ENCODE results near the gene MARCO.

MARCO gene

DNA sequence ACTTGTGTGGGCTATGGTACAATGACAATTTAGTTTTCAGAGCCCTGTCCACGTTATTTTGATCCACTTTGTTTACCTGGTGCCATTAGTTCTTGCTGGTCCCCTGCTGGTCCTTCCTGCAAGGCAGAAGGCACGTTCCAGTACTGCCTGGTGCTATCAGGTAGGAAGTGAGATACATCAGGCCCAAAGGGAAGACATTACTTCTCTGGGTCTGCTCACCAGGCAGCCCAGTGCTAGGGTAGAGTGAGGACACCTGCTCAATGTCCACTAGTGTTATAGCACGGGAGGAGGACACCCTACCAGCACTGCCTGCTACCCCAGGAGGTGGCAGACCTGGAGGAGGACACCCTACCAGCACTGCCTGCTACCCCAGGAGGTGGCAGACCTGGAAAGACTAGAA lies 23.7 kb downstream of the MARCO start:
- Histone ChIP-seq H3K79me2 (ENCODE audit: insufficient read depth, low read length) (no peaks in the 10 kb centered on the region), H3K4me2 (ENCODE audit: low read length) (no peak overlapping the region), H3K9me3 (ENCODE audit: low read length) (no peaks in the 10 kb centered on the region), H3F3A (ENCODE audit: insufficient read depth, low read length) (no peaks in the 10 kb centered on the region), H3K9me2 (ENCODE audit: low read depth, low read length) (no peaks in the 10 kb centered on the region), H3K27me3 (ENCODE audit: insufficient read depth, low read length) (no peaks in the 10 kb centered on the region), H4K20me1 (ENCODE audit: insufficient read depth, low read length) (no peaks in the 10 kb centered on the region), H3K27ac (ENCODE audit: low read depth, low read length, poor library complexity, severe bottlenecking) (no peak overlapping the region), H3K4me1 (ENCODE audit: insufficient read depth, low read length, severe bottlenecking) (no peaks in the 10 kb centered on the region), H3K9ac (ENCODE audit: low read length) (no peak overlapping the region), H3K36me3 (ENCODE audit: insufficient read depth, low read length) (no peaks in the 10 kb centered on the region), H2AFZ (ENCODE audit: low read length) (no peak overlapping the region), H3K4me3 (ENCODE audit: low read depth, low read length, poor library complexity, severe bottlenecking) (no peak overlapping the region)
- TF ChIP-seq EZH2 (IDR thresholded peaks at IDR 0.05; ENCODE audit: borderline replicate concordance, low read length): no peak
- TF ChIP-seq, protein P1, sequence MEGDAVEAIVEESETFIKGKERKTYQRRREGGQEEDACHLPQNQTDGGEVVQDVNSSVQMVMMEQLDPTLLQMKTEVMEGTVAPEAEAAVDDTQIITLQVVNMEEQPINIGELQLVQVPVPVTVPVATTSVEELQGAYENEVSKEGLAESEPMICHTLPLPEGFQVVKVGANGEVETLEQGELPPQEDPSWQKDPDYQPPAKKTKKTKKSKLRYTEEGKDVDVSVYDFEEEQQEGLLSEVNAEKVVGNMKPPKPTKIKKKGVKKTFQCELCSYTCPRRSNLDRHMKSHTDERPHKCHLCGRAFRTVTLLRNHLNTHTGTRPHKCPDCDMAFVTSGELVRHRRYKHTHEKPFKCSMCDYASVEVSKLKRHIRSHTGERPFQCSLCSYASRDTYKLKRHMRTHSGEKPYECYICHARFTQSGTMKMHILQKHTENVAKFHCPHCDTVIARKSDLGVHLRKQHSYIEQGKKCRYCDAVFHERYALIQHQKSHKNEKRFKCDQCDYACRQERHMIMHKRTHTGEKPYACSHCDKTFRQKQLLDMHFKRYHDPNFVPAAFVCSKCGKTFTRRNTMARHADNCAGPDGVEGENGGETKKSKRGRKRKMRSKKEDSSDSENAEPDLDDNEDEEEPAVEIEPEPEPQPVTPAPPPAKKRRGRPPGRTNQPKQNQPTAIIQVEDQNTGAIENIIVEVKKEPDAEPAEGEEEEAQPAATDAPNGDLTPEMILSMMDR (IDR thresholded peaks at IDR 0.05; ENCODE audit: low read length): no peak

DNA sequence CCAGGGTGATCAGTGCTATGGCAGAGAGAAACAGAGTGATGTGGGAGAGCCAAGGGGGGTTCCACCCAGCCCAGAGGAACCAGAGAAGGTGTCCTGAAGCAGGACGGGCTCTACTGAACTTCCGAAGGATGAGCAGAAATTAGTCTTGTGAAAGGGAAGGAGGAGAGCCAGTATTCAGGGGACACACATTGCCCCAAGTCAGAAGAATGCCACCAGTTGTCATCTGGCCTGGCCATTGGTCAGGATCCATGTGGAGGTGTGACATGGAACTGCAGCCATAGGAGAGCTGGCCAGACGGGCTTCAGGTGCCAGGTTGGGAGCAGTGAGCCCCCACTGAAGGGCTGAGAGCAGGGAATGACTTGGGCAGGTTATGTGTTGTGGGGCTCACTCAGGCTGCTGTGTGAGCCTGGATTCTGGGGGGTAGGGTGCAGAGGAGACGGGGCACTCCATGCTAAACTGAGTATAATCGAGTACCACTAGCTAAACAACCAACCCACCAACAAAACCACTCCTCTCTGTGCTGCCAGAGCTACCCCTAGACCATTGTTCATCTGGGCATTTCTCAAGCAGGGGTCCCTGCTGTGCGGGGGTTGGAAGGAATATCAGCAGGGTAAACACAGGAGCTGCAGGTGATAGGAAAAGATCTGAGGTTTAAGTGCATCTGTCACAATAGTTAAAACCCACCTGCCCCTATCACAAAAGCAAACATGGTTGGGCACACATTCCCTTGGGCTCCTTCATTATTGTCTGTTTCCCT lies 25.3 kb downstream of the MARCO start:
- Histone ChIP-seq H3K27me3 (ENCODE audit: insufficient read depth, low read length) (no peaks in the 10 kb centered on the region), H3K4me2 (ENCODE audit: low read length) (no peak overlapping the region), H2AFZ (ENCODE audit: low read length) (no peak overlapping the region), H3K27ac (ENCODE audit: low read depth, low read length, poor library complexity, severe bottlenecking) (no peak overlapping the region), H3K79me2 (ENCODE audit: insufficient read depth, low read length) (no peaks in the 10 kb centered on the region), H3K9me2 (ENCODE audit: low read depth, low read length) (no peaks in the 10 kb centered on the region), H3K4me3 (ENCODE audit: low read depth, low read length, poor library complexity, severe bottlenecking) (no peak overlapping the region), H3K9ac (ENCODE audit: low read length) (no peak overlapping the region), H3K4me1 (ENCODE audit: insufficient read depth, low read length, severe bottlenecking) (no peaks in the 10 kb centered on the region), H3K36me3 (ENCODE audit: insufficient read depth, low read length) (no peaks in the 10 kb centered on the region), H4K20me1 (ENCODE audit: insufficient read depth, low read length) (no peaks in the 10 kb centered on the region), H3F3A (ENCODE audit: insufficient read depth, low read length) (no peaks in the 10 kb centered on the region), H3K9me3 (ENCODE audit: low read length) (no peaks in the 10 kb centered on the region)
- TF ChIP-seq, protein P1 (IDR thresholded peaks at IDR 0.05; ENCODE audit: low read length): no peak
- no peak for TF ChIP-seq EZH2 (IDR thresholded peaks at IDR 0.05; ENCODE audit: borderline replicate concordance, low read length)

DNA sequence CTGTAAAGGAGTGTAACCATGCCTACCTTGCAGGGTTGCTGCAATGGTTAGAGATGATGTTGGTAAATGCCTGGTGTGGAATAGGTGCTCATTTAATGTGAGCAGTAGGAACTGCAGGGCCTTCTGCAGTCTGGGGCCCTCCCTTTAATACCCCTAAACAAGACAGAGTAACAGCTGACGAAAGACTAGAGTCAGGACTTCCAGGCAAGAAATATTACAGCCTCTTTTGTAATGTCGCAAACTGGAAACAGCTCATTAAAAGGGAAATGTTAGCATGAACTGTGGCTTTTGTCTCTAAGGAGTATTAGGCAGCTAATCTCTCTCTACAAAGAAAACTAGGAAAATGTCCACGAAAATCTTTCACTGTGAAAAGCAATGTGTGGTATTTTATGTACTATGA lies 26.0 kb downstream of the MARCO start:
- H2AFZ ChIP-seq (ENCODE audit: low read length): no peak overlapping the region
- no peaks in the 10 kb centered on the region for H3K36me3 ChIP-seq (ENCODE audit: insufficient read depth, low read length)
- no peak overlapping the region for H3K4me2 ChIP-seq (ENCODE audit: low read length)
- no peaks in the 10 kb centered on the region for H4K20me1 ChIP-seq (ENCODE audit: insufficient read depth, low read length)
- H3K27me3 ChIP-seq (ENCODE audit: insufficient read depth, low read length): no peaks in the 10 kb centered on the region
- no peak overlapping the region for H3K27ac ChIP-seq (ENCODE audit: low read depth, low read length, poor library complexity, severe bottlenecking)
- TF ChIP-seq EZH2 (IDR thresholded peaks at IDR 0.05; ENCODE audit: borderline replicate concordance, low read length): no peak
- TF ChIP-seq, protein P1 (IDR thresholded peaks at IDR 0.05; ENCODE audit: low read length): no peak
- no peak overlapping the region for H3K9ac ChIP-seq (ENCODE audit: low read length)
- no peaks in the 10 kb centered on the region for H3K9me2 ChIP-seq (ENCODE audit: low read depth, low read length)
- H3K4me1 ChIP-seq (ENCODE audit: insufficient read depth, low read length, severe bottlenecking): no peaks in the 10 kb centered on the region
- no peaks in the 10 kb centered on the region for H3K9me3 ChIP-seq (ENCODE audit: low read length)
- no peaks in the 10 kb centered on the region for H3K79me2 ChIP-seq (ENCODE audit: insufficient read depth, low read length)
- no peak overlapping the region for H3K4me3 ChIP-seq (ENCODE audit: low read depth, low read length, poor library complexity, severe bottlenecking)
- no peaks in the 10 kb centered on the region for H3F3A ChIP-seq (ENCODE audit: insufficient read depth, low read length)

Data from OCI-LY1 (cell line).